SK-N-MC (cell line): ENCODE data around the gene MXD4.

ENCODE experiments used
- EZH2 ChIP-seq: fragments of 200-600 bp; sonication (generic); IDR thresholded peaks from one replicate; pipeline ENCODE4 v1.6.1; 2017; ENCODE audit warnings: antibody characterized with exemption
- POLR2AphosphoS5 ChIP-seq: IDR thresholded peaks from 2 replicates; pipeline ENCODE4 v1.6.1; 2012; ENCODE audit warnings: mild to moderate bottlenecking, low read depth, low read length, borderline replicate concordance

DNA sequence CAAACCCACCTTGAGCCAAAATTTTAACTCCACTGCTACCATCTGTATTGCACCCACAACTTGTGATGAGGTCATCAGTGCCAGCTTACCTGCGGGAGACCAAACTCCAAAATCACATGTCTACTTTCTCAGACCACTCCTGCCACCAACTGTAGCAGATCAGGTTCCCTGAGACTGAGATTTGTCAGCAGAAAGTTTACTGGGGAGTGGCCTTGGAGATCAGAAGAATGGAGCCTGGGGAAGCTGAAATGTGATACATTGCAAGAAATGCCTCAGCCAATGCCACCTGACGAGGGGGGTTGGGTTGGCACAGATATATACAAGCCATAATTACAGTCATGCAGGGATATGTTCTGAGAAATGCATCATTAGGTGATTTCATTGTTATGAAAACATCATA, 39.1 kb downstream of the MXD4 start:
- TF ChIP-seq EZH2 = no peak
- no peak for TF ChIP-seq POLR2AphosphoS5
